Tibial artery (tissue), 4 donors: ENCODE data around the gene ADAMTS2.

Experiments used
- DNase-seq, 2 donors: peaks; one replicate each; pipeline ENCODE4 v3.0.0-alpha.2; 2019
- H3K27ac ChIP-seq, 2 donors: fragments of 200-600 bp; sonication (generic) in 1 of 2; 1 replicate in 1 of 2; 2 replicates in 1 of 2; pipeline ENCODE4 v1.5.1; 2018 to 2019; ENCODE audit warnings: mild to moderate bottlenecking in 1 of 2
- H3K27me3 ChIP-seq, 2 donors: fragments of 200-600 bp; sonication (generic) in 1 of 2; one replicate each; pipeline versions ENCODE4 v1.5.1 to v1.6.0; 2016 to 2019
- H3K36me3 ChIP-seq, 3 donors: fragments of 200-600 bp; sonication (generic) in 2 of 3; one replicate each; pipeline ENCODE4 v1.5.1; 2016 to 2019; ENCODE audit warnings: mild to moderate bottlenecking in 2 of 3
- H3K4me1 ChIP-seq, 4 donors: fragments of 200-600 bp; sonication (generic) in 2 of 4; 1 replicate in 3 of 4; 2 replicates in 1 of 4; pipeline ENCODE4 v1.5.1; 2016 to 2019
- H3K4me3 ChIP-seq, 2 donors: fragments of 200-600 bp; sonication (generic) in 1 of 2; 1 replicate in 1 of 2; 2 replicates in 1 of 2; pipeline ENCODE4 v1.5.1; 2018 to 2019; ENCODE audit warnings: mild to moderate bottlenecking in 2 of 2
- H3K9me3 ChIP-seq, 3 donors: fragments of 200-600 bp; sonication (generic) in 1 of 3; one replicate each; pipeline ENCODE4 v1.5.1; 2016 to 2019
- intact Hi-C: fragments of 100-400 bp; cut with DNase I; formaldehyde crosslinking; loops from one replicate; pipeline ENCODE4 v1.15.0; 2023; ENCODE audit warnings: low total_unique reads
- TF ChIP-seq, protein P1 (sequence below), 2 experiments: fragments of 200-600 bp in 1 of 2; fragments of 450-650 bp in 1 of 2; IDR thresholded peaks; one replicate each; pipeline ENCODE4 v1.5.1; 2017 to 2019; ENCODE audit warnings: antibody characterized with exemption in 2 of 2, mild to moderate bottlenecking in 1 of 2, moderate library complexity in 1 of 2

ADAMTS2 gene

DNA sequence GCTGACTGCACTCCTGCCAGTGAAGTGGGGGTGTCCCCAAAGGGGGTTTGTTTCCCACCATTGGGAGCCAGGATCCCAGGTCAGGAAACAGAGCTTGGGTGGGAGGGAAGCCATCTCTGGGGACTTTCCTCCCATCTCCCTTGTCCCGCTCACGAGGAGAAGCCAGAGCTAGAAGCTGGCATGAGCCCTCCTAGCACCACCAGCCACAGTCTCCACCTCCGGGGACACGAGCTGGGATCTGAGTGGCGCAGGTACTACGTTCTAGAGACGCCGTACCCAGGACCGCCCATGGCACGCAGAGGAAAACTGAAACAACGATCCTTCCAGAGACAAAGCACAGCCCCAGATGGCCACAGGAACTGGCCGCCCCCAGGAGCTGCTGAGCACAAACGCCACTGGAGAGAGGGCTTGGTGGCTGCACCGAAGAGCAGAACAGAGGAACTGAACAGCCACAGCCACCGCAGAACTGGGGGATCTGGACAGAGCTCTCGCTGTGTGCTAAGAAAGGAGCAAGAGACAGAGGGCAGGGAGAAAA is 29.8 kb downstream of the ADAMTS2 start:
- no peaks in the 10 kb centered on the region for H3K36me3 ChIP-seq
- peak in 1 of 2 donors; percentile 50 for DNase-seq
- intact Hi-C loops: loop anchor here (2.0 kb wide), 1 partner anchor 49 kb away; no protein-coding TSS in a partner anchor
- TF ChIP-seq, protein P1, sequence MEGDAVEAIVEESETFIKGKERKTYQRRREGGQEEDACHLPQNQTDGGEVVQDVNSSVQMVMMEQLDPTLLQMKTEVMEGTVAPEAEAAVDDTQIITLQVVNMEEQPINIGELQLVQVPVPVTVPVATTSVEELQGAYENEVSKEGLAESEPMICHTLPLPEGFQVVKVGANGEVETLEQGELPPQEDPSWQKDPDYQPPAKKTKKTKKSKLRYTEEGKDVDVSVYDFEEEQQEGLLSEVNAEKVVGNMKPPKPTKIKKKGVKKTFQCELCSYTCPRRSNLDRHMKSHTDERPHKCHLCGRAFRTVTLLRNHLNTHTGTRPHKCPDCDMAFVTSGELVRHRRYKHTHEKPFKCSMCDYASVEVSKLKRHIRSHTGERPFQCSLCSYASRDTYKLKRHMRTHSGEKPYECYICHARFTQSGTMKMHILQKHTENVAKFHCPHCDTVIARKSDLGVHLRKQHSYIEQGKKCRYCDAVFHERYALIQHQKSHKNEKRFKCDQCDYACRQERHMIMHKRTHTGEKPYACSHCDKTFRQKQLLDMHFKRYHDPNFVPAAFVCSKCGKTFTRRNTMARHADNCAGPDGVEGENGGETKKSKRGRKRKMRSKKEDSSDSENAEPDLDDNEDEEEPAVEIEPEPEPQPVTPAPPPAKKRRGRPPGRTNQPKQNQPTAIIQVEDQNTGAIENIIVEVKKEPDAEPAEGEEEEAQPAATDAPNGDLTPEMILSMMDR (IDR thresholded peaks at IDR 0.05): no peak
- peaks cover 0 to 43% (median 33%) of the 10 kb centered on the region in 4 donors for H3K4me1 ChIP-seq
- H3K27ac ChIP-seq: peak overlapping the region; percentile 61 to 81
- no peaks in the 10 kb centered on the region for H3K9me3 ChIP-seq
- no peaks in the 10 kb centered on the region for H3K27me3 ChIP-seq
- H3K4me3 ChIP-seq: no peak overlapping the region

DNA sequence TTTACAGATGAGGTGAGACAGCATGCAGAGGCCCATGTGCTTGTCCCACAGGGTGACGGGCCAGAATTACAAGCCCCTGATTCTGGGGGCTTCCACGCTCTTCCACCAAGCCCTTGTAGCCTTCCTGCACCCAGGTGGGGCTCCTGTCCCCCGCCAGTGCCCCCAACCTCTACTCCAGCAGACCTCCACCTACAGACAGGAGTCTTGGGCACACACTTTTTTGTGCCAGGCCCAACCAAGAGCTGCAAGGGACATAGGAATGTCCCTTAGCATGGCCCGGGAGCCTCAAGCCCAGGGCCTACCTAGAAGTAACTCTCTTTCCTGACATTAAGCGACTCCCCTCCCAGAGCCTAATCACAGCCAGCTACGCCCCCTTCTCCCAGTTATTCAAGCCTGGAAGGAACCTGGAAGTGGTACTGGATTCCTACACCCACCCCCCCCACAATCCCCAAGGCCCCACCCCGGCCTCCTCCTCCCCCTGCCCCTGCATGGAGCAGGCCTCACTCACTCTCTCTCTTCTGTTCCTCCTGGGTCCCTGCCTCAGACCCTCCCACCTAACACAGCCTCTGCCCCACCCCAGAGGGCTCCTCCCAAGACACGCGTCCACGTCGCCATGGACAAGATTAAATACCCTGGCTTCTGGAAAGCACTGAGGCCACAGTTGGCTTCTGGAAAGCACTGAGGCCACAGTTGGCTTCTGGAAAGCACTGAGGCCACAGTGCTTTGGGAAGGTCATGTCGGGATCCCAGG is 30.5 kb downstream of the ADAMTS2 start:
- no peaks in the 10 kb centered on the region for H3K36me3 ChIP-seq
- H3K27ac ChIP-seq: peak overlapping the region; percentile 61 to 81
- H3K9me3 ChIP-seq: no peaks in the 10 kb centered on the region
- DNase-seq: peak in 1 of 2 donors; percentile 63
- no peaks in the 10 kb centered on the region for H3K27me3 ChIP-seq
- peaks cover 0 to 36% (median 29%) of the 10 kb centered on the region in 4 donors for H3K4me1 ChIP-seq
- intact Hi-C loops: loop anchor here (2.0 kb wide), 1 partner anchor 48 kb away; no protein-coding TSS in a partner anchor
- H3K4me3 ChIP-seq: peak overlapping the region; percentile 21 to 23
- TF ChIP-seq, protein P1 (IDR thresholded peaks at IDR 0.05): no peak

DNA sequence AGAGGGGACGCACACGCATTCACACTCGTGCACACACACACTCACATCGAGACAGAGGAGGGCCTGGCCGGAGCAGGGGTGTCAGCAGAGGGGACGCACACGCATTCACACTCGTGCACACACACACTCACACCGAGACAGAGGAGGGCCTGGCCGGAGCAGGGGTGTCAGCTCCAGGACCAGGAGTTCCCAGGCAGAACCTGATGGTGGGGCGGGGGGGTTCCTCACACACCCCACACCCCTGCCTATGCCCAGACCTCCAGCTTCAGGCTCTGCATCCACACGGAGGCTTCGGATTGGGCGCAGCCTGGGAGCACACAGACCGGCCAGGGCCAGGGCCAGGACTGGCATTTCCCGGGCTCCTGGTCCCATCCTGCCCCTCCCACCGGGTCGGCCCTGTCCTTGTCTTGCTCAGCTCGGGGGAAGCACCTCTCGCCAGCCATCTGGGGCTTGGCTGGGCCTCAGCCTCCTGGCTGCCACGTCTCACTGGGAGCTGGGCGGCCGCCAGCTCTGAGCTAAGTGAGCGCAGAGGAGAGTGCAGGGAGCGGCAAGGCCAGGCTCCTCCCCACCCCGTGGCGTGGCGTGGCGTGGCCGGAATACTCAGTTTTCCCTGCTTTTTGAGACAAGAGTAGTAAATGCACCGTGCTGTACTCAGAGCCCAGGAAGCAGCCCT is 31.3 kb downstream of the ADAMTS2 start:
- Histone ChIP-seq H3K4me1 (peaks cover 0 to 28% (median 22%) of the 10 kb centered on the region in 4 donors), H3K4me3 (peak overlapping the region; percentile 21 to 23), H3K36me3 (no peaks in the 10 kb centered on the region), H3K27ac (peak overlapping the region; percentile 61 to 81), H3K9me3 (no peaks in the 10 kb centered on the region), H3K27me3 (no peaks in the 10 kb centered on the region)
- intact Hi-C loops: loop anchor here (2.0 kb wide), 1 partner anchor 47 kb away; no protein-coding TSS in a partner anchor
- TF ChIP-seq, protein P1 (IDR thresholded peaks at IDR 0.05): no peak
- peak; percentile 88 to 97 for DNase-seq

DNA sequence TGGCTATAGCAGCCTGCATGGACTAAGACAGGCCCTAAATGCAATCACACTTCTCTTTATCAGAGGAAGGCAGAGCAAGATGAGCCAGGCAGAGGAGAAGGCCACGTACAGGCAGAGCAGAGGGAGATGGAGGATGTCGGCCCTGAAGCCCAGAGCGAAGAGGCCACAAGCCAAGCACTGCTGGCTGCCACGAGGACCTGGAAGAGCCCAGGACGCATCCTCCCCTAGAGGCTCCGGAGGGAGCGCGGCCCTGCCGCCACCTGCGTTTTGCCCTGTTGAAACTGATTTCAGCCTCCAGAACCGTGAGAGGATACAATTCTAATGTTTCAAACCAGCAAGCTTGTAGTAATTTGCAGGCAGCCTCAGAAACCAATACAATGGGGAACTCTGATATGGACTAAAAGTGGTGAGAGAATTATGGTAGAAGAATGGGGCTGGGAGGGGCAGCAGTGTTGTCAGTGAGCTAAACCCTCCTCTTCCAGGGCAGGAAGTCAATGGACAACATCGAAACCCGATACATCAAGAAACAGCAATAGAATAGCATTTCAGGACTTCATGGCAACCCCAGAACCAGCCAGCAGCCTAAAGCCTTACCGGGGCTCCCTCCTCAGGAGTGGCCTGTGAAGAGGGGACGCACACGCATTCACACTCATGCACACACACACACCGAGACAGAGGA is 32.6 kb downstream of the ADAMTS2 start:
- Histone ChIP-seq H3K27ac (no peak overlapping the region), H3K4me3 (no peak overlapping the region), H3K4me1 (peaks cover 0 to 23% (median 17%) of the 10 kb centered on the region in 4 donors), H3K9me3 (no peaks in the 10 kb centered on the region), H3K36me3 (no peaks in the 10 kb centered on the region), H3K27me3 (no peaks in the 10 kb centered on the region)
- peak in 1 of 2 donors; percentile 51 for DNase-seq
- TF ChIP-seq, protein P1 (IDR thresholded peaks at IDR 0.05): no peak
- intact Hi-C loops: no loop called here

DNA sequence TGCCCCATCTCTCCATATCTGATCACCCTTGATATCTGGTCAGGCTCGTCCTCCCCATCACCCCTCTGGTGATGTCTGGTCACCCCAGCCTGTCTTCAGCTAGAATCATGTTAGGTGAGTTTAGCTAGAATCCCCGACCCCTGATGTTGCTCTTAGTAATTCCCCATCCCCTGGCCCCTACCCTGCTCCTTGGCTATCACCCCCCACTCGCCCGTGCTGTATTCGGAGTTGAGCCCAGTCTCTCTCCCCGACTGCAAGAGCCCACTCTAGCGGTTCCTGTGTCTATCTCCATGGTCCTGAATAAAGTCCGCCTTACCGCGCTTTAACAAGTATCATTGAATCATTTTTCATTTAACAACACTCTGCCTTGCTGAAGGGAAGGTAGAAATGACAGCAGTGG is 33.7 kb downstream of the ADAMTS2 start:
- intact Hi-C loops: no loop called here
- no peaks in the 10 kb centered on the region for H3K36me3 ChIP-seq
- H3K4me3 ChIP-seq: no peak overlapping the region
- DNase-seq: peak in 1 of 2 donors; percentile 42
- TF ChIP-seq, protein P1 (IDR thresholded peaks at IDR 0.05): no peak
- no peaks in the 10 kb centered on the region for H3K27me3 ChIP-seq
- H3K4me1 ChIP-seq: peaks cover 0 to 28% (median 20%) of the 10 kb centered on the region in 4 donors
- H3K9me3 ChIP-seq: no peaks in the 10 kb centered on the region
- H3K27ac ChIP-seq: no peak overlapping the region
